Heart left ventricle (tissue), 16 donors: ENCODE data around the gene HOXD12. TPM values are rescaled to one million over a fixed set of nuclear protein-coding genes. Genes with fewer than 3 reads are reported as not detected.

Experiments used
- ATAC-seq, 4 donors: fragments of 200-7000 bp; cut with Tn5 transposase; one replicate each; pipeline ENCODE4 v1.9.1; 2020 to 2022; ENCODE audit warnings: moderate library complexity in 4 of 4, mild to moderate bottlenecking in 3 of 4, moderate number of reproducible peaks in 1 of 4
- DNase-seq, 5 donors: peaks; one replicate each; pipeline ENCODE4 v3.0.0-alpha.2; 2020
- H3K27ac ChIP-seq, 12 donors: fragments of 200-600 bp; sonication (generic) in 4 of 12; one replicate each; pipeline versions ENCODE4 v1.5.0 to v1.8.0; 2016 to 2022; ENCODE audit warnings: mild to moderate bottlenecking in 2 of 12
- H3K27me3 ChIP-seq, 9 donors: fragments of 200-600 bp; sonication (generic) in 2 of 9; one replicate each; pipeline versions ENCODE4 v1.5.1 to v1.8.0; 2016 to 2022; ENCODE audit warnings: mild to moderate bottlenecking in 3 of 9
- H3K36me3 ChIP-seq, 9 donors: fragments of 200-600 bp; sonication (generic) in 2 of 9; one replicate each; pipeline versions ENCODE4 v1.5.0 to v1.8.0; 2018 to 2022; ENCODE audit warnings: mild to moderate bottlenecking in 2 of 9
- H3K4me1 ChIP-seq, 12 donors: fragments of 200-600 bp; sonication (generic) in 4 of 12; one replicate each; pipeline versions ENCODE4 v1.5.0 to v1.8.0; 2016 to 2022; ENCODE audit warnings: mild to moderate bottlenecking in 3 of 12
- H3K4me3 ChIP-seq, 12 donors: fragments of 200-600 bp; sonication (generic) in 4 of 12; one replicate each; pipeline versions ENCODE4 v1.5.0 to v1.8.0; 2017 to 2022; ENCODE audit warnings: mild to moderate bottlenecking in 9 of 12, moderate library complexity in 4 of 12
- H3K9me3 ChIP-seq, 12 donors: fragments of 200-600 bp; sonication (generic) in 4 of 12; one replicate each; pipeline versions ENCODE4 v1.5.0 to v1.8.0; 2016 to 2022; ENCODE audit warnings: mild to moderate bottlenecking in 1 of 12
- CTCF ChIP-seq, 12 donors: fragments of 200-600 bp; sonication (generic) in 4 of 12; IDR thresholded peaks; one replicate each; pipeline versions ENCODE4 v1.5.0 to v1.8.0; 2018 to 2022; ENCODE audit warnings: antibody characterized with exemption in 12 of 12, mild to moderate bottlenecking in 5 of 12
- POLR2A ChIP-seq, 2 donors: fragments of 450-650 bp; IDR thresholded peaks; one replicate each; pipeline ENCODE4 v1.6.1; 2017; ENCODE audit warnings: antibody characterized with exemption in 2 of 2, mild to moderate bottlenecking in 2 of 2, moderate library complexity in 2 of 2
- WGBS, 4 donors: extraction: QIAGEN DNeasy Blood & Tissue Kit in 2 of 4; methylation state at CpG; one replicate each; pipeline versions ENCODE4 v1.1.5 to v1.1.7; 2013 to 2018; 5-methylcytosine and 5-hydroxymethylcytosine counted together
- intact Hi-C, 10 donors: fragments of 100-400 bp; cut with DNase I; formaldehyde crosslinking; loops; one replicate each; pipeline versions ENCODE4 v1.11.1 to v1.14.2; 2022
- polyA plus RNA-seq, 2 donors: library from polyadenylated mRNA; stranded (reverse); fragments of 200-250 nt; gene quantifications; one replicate each; pipeline ENCODE4 v1.2.3, GENCODE V29; 2013
- total RNA-seq, 9 donors: library from RNA; depleted of rRNA in 2 of 9; stranded (reverse); fragments of >200 nt in 2 of 9; fragmentation: NEBNext Ultra II Directional in 3 of 9; extraction: Animal tissue kit (Norgen Biotek cat#: 25700) in 3 of 9; gene quantifications; one replicate each; pipeline versions ENCODE4 v1.1.0 to v1.2.4, GENCODE V29; 2016 to 2023
- donor health status: ischemic (EF 13 %, LVEDD 7.1; RV severe dilation, severe dysfunction).
- donor health status: healthy with polysubstance abuse.
- donor health status: DM: no; HTN: yes; CAD: no.
- donor health status: DM: no; HTN: no; CAD: no.
- donor health status: ischemic (EF 25% LVEDD 6.9; RV normal size, moderate dysfunction).
- donor health status: ischemic (EF 25% LVEDD 5.7; RV mildly dilated, moderate dysfunction).
- donor health status: healthy.
- donor health status: DM: yes; HTN: yes; CAD: no.
- donor health status: ischemic (EF 35%, LVEDD 5.7; RV mildly dilated, moderate dysfunction).
- donor health status: nonischemic (EF 11% LVEDD 7.7; RV severe dilation, severe dysfunction).
- donor health status: DM: yes; HTN: yes; CAD: no.
- donor health status: PGD.
- donor health status: ischemic (EF 29% LVEDD 5.4; RV normal size, mild dysfunction).
- donor health status: nonischemic (EF 23%, LVEDD 6.1; RV moderate dilation, normal function).

HOXD12 gene
- total and polyA plus RNA-seq, 11 donors, result not detected

- Histone ChIP-seq H3K4me3 (no peak overlapping the region), H3K27me3 (peaks cover 89 to 100% (median 98%) of the 10 kb centered on the region in 9 donors), H3K4me1 (peaks cover 0 to 48% (median 12%) of the 10 kb centered on the region in 12 donors), H3K27ac (peak overlapping the region in 1 of 12 donors; percentile 86), H3K9me3 (no peaks in the 10 kb centered on the region), H3K36me3 (no peaks in the 10 kb centered on the region)
- peak in 1 of 5 donors; percentile 5 for DNase-seq
- TF ChIP-seq CTCF (IDR thresholded peaks at IDR 0.05) (no peak), POLR2A (IDR thresholded peaks at IDR 0.05) (no peak)
- intact Hi-C loops, result loop anchor here (2.0 to 10.0 kb wide), 8 partner anchors 399 to 835 kb away; no protein-coding TSS in a partner anchor
- ATAC-seq, result no peak
Observed at GRCh38 chr2:176089843-176090395, 9.7 kb upstream of the HOXD12 start.

GRCh38 chr2:176090862-176091261, 8.7 kb upstream of the HOXD12 start:
- no peak overlapping the region for H3K4me3 ChIP-seq
- intact Hi-C loops, result loop anchor here in 2 of 10 donors (10.0 kb wide), 1 partner anchor 836 kb away; no protein-coding TSS in a partner anchor
- no peaks in the 10 kb centered on the region for H3K36me3 ChIP-seq
- no peaks in the 10 kb centered on the region for H3K9me3 ChIP-seq
- no peak for TF ChIP-seq POLR2A (IDR thresholded peaks at IDR 0.05)
- TF ChIP-seq CTCF (IDR thresholded peaks at IDR 0.05), result no peak
- H3K4me1 ChIP-seq, result peaks cover 0 to 39% (median 12%) of the 10 kb centered on the region in 12 donors
- no peak for DNase-seq
- H3K27ac ChIP-seq, result peak overlapping the region in 1 of 12 donors; percentile 86
- no peak for ATAC-seq
- 18 to 23% (median 22%) methylated on average over 5 of the region's 5 CpGs for whole genome bisulfite sequencing, 4 donors
- H3K27me3 ChIP-seq, result peaks cover 89 to 100% (median 98%) of the 10 kb centered on the region in 9 donors

GRCh38 chr2:176091329-176092258, 8.0 kb upstream of the HOXD12 start:
- Histone ChIP-seq H3K27me3 (peaks cover 89 to 100% (median 98%) of the 10 kb centered on the region in 9 donors), H3K27ac (peak overlapping the region in 1 of 12 donors; percentile 86), H3K4me3 (no peak overlapping the region), H3K9me3 (no peaks in the 10 kb centered on the region), H3K36me3 (no peaks in the 10 kb centered on the region), H3K4me1 (peaks cover 0 to 37% (median 14%) of the 10 kb centered on the region in 12 donors)
- TF ChIP-seq CTCF (IDR thresholded peaks at IDR 0.05) (no peak), POLR2A (IDR thresholded peaks at IDR 0.05) (no peak)
- intact Hi-C loops, result loop anchor here in 2 of 10 donors (10.0 kb wide), 1 partner anchor 837 kb away; no protein-coding TSS in a partner anchor
- 3 to 5% (median 5%) methylated on average over 26 to 31 of the region's 31 CpGs for WGBS, 4 donors
- peak in 1 of 5 donors; percentile 13 for DNase-seq
- no peak for ATAC-seq
